Keratinocyte (primary cell): ENCODE data around the gene APOBR. TPM values are rescaled to one million over a fixed set of nuclear protein-coding genes. Genes with fewer than 3 reads are reported as not detected.
"Not testable (repeated sequence)": the region's sequence is repeated elsewhere in the genome, so short reads cannot be mapped to it uniquely, and the experiment has no call there.

ENCODE experiments used
- DNase-seq: peaks from one replicate; pipeline ENCODE4 v3.0.0-alpha.2; 2011; ENCODE audit warnings: low read depth, missing footprints, low spot score
- FAIRE-seq: peaks from 2 replicates; lab custom pipeline; 2011; peaks lifted over from hg19 to GRCh38; lab: Jason Lieb, UNC
- H2AFZ ChIP-seq: 2 replicates; pipeline ENCODE4 v1.6.0; 2012; ENCODE audit warnings: low read length, control low read depth, inconsistent platforms; ENCODE audit not compliant: control insufficient read depth
- H3K27ac ChIP-seq: 2 replicates; pipeline ENCODE4 v1.5.1; 2011; ENCODE audit warnings: low read length; ENCODE audit not compliant: control insufficient read depth, insufficient read depth
- H3K27me3 ChIP-seq: 3 replicates; pipeline ENCODE4 v1.6.0; 2011; ENCODE audit warnings: low read length; ENCODE audit not compliant: control insufficient read depth, insufficient read depth; ENCODE audit errors: extremely low read depth
- H3K36me3 ChIP-seq, 2 experiments: 2 replicates in 1 of 2; 3 replicates in 1 of 2; pipeline ENCODE4 v1.5.1; 2011; ENCODE audit warnings: low read length in 2 of 2, mild to moderate bottlenecking in 1 of 2; ENCODE audit not compliant: control insufficient read depth in 2 of 2, insufficient read depth in 2 of 2; ENCODE audit errors: extremely low read depth in 1 of 2
- H3K4me1 ChIP-seq: 3 replicates; pipeline ENCODE4 v1.5.1; 2011; ENCODE audit warnings: low read length; ENCODE audit not compliant: control insufficient read depth, insufficient read depth; ENCODE audit errors: extremely low read depth
- H3K4me2 ChIP-seq: 3 replicates; pipeline ENCODE4 v1.6.0; 2011; ENCODE audit warnings: low read depth, low read length; ENCODE audit not compliant: control insufficient read depth, insufficient read depth; ENCODE audit errors: extremely low read depth
- H3K4me3 ChIP-seq, 3 experiments: fragments of 200-600 bp in 1 of 3; sonication (generic) in 1 of 3; 2 replicates in 2 of 3; 3 replicates in 1 of 3; pipeline ENCODE4 v1.5.1; 2011 to 2016; ENCODE audit warnings: low read length in 3 of 3, mild to moderate bottlenecking in 3 of 3, control low read depth in 2 of 3, inconsistent platforms in 1 of 3, low read depth in 1 of 3, mixed read lengths in 1 of 3, mixed run types in 1 of 3, moderate library complexity in 1 of 3; ENCODE audit not compliant: control insufficient read depth in 2 of 3, insufficient read depth in 2 of 3; ENCODE audit errors: extremely low read depth in 1 of 3
- H3K79me2 ChIP-seq: 2 replicates; pipeline ENCODE4 v1.6.0; 2012; ENCODE audit warnings: low read length; ENCODE audit not compliant: control insufficient read depth, insufficient read depth
- H3K9ac ChIP-seq: 3 replicates; pipeline ENCODE4 v1.6.0; 2011; ENCODE audit warnings: low read length; ENCODE audit not compliant: control insufficient read depth, insufficient read depth; ENCODE audit errors: extremely low read depth
- H3K9me1 ChIP-seq: 3 replicates; pipeline ENCODE4 v1.6.0; 2011; ENCODE audit warnings: low read length; ENCODE audit not compliant: control insufficient read depth, insufficient read depth; ENCODE audit errors: extremely low read depth
- H3K9me3 ChIP-seq: 2 replicates; pipeline ENCODE4 v1.5.1; 2012; ENCODE audit warnings: low read depth, low read length; ENCODE audit not compliant: control insufficient read depth
- H4K20me1 ChIP-seq: 3 replicates; pipeline ENCODE4 v1.6.0; 2011; ENCODE audit warnings: low read length; ENCODE audit not compliant: control insufficient read depth, insufficient read depth; ENCODE audit errors: extremely low read depth
- CTCF ChIP-seq, 3 experiments: IDR thresholded peaks in 1 of 3; conservative IDR thresholded peaks in 1 of 3; optimal IDR thresholded peaks in 1 of 3; 2 replicates in 2 of 3; 3 replicates in 1 of 3; pipeline versions ENCODE3 to v1.5.1; 2011; ENCODE audit warnings: low read length in 3 of 3, mild to moderate bottlenecking in 3 of 3, moderate library complexity in 2 of 3, control low read depth in 1 of 3, inconsistent platforms in 1 of 3; ENCODE audit not compliant: insufficient read depth in 2 of 3; ENCODE audit errors: extremely low read depth in 1 of 3
- EZH2 ChIP-seq: IDR thresholded peaks from one replicate; pipeline ENCODE4 v1.6.1; 2012; ENCODE audit warnings: inconsistent platforms, mild to moderate bottlenecking, low read length, moderate library complexity
- dilution Hi-C: fragments of 300-500 bp; cut with MboI; formaldehyde crosslinking; loops from one replicate; pipeline ENCODE4 v1.7.0; 2020; ENCODE audit warnings: low sequenced_read_pairs; ENCODE audit not compliant: extremely low pct_ligation_motif_present
- polyA plus RNA-seq, 5 experiments: library from polyadenylated mRNA; depleted of rRNA in 3 of 5; stranded (reverse) in 3 of 5; stranded (forward) in 1 of 5; unstranded in 1 of 5; fragments of >200 nt; gene quantifications; 1 replicate in 1 of 5; 2 replicates in 3 of 5; 3 replicates in 1 of 5; pipeline versions ENCODE4 v1.2.1 to v1.2.3, GENCODE V29; 2011 to 2012; ENCODE audit warnings: missing spikeins in 2 of 5, low read depth in 1 of 5, low replicate concordance in 1 of 5

APOBR gene
- polyA plus RNA-seq, 1 donor (not counting 4 experiments of a cell fraction or from before 2014, with no cell fraction given) = 0.04 TPM

- H3K4me3 ChIP-seq = no peak overlapping the region
- DNase-seq = no peak
- no peaks in the 10 kb centered on the region for H3K27me3 ChIP-seq
- no peak for TF ChIP-seq EZH2
- H3K27ac ChIP-seq = no peak overlapping the region
- no peaks in the 10 kb centered on the region for H3K4me1 ChIP-seq
- H3K9ac ChIP-seq = no peak overlapping the region
- no peaks in the 10 kb centered on the region for H3K9me3 ChIP-seq
- no peak for FAIRE-seq
- no peaks in the 10 kb centered on the region for H3K36me3 ChIP-seq
- H3K9me1 ChIP-seq = no peaks in the 10 kb centered on the region
- H2AFZ ChIP-seq = no peak overlapping the region
- no peaks in the 10 kb centered on the region for H3K79me2 ChIP-seq
- no peaks in the 10 kb centered on the region for H4K20me1 ChIP-seq
- H3K4me2 ChIP-seq = no peak overlapping the region
- dilution Hi-C loops = no loop called here
Observed at GRCh38 chr16:28524681-28525171, 30.3 kb downstream of the APOBR start.

GRCh38 chr16:28526201-28527099 is 32.0 kb downstream of the APOBR start:
- Histone ChIP-seq H3K4me1 (no peaks in the 10 kb centered on the region), H3K4me2 (no peak overlapping the region), H3K36me3 (no peaks in the 10 kb centered on the region), H4K20me1 (no peaks in the 10 kb centered on the region), H2AFZ (no peak overlapping the region), H3K79me2 (no peaks in the 10 kb centered on the region), H3K9me1 (no peaks in the 10 kb centered on the region), H3K4me3 (no peak overlapping the region), H3K9me3 (no peaks in the 10 kb centered on the region), H3K9ac (no peak overlapping the region), H3K27ac (no peak overlapping the region), H3K27me3 (no peaks in the 10 kb centered on the region)
- DNase-seq (no peak), FAIRE-seq (no peak)
- dilution Hi-C loops = no loop called here
- no peak for TF ChIP-seq EZH2
- no peak for TF ChIP-seq CTCF (optimal IDR thresholded peaks at IDR 0.05 in 1 of 3, IDR thresholded peaks at IDR 0.05 in 1 of 3, conservative IDR thresholded peaks at IDR 0.05 in 1 of 3; ENCODE audit: extremely low read depth in 1 of 3, insufficient read depth in 2 of 3, low read length in 3 of 3)

- FAIRE-seq, H3K4me2 ChIP-seq, H3K9me1 ChIP-seq, H3K27ac ChIP-seq, H2AFZ ChIP-seq, H3K9ac ChIP-seq, H3K4me1 ChIP-seq, H3K79me2 ChIP-seq, dilution Hi-C loops, H3K36me3 ChIP-seq, DNase-seq, H3K27me3 ChIP-seq, H3K9me3 ChIP-seq, H4K20me1 ChIP-seq, H3K4me3 ChIP-seq: not testable (repeated sequence)
Observed at GRCh38 chr16:28527100-28527785, 32.8 kb downstream of the APOBR start.
